HEK293T (cell line): ENCODE measurements around the gene ATPAF2.

ENCODE experiments used
- ARNT ChIP-seq: fragments of 450-650 bp; IDR thresholded peaks from 2 replicates; pipeline ENCODE4 v1.6.1; 2017; ENCODE audit warnings: mild to moderate bottlenecking
- BHLHE40 ChIP-seq: fragments of 450-650 bp; IDR thresholded peaks from 2 replicates; pipeline ENCODE4 v1.6.1; 2016; ENCODE audit warnings: mild to moderate bottlenecking, moderate library complexity, borderline replicate concordance
- ELF4 ChIP-seq: fragments of 450-650 bp; IDR thresholded peaks from 2 replicates; pipeline ENCODE4 v1.6.1; 2017; ENCODE audit warnings: antibody characterized with exemption
- FOXA1 ChIP-seq: fragments of 450-650 bp; IDR thresholded peaks from 2 replicates; pipeline ENCODE4 v1.6.1; 2016; ENCODE audit warnings: mild to moderate bottlenecking
- FOXK2 ChIP-seq: fragments of 450-650 bp; IDR thresholded peaks from 2 replicates; pipeline ENCODE4 v1.6.1; 2016; ENCODE audit warnings: mild to moderate bottlenecking
- FOXM1 ChIP-seq: fragments of 450-650 bp; IDR thresholded peaks from 2 replicates; pipeline ENCODE4 v1.6.1; 2017; ENCODE audit warnings: mild to moderate bottlenecking, borderline replicate concordance
- HDGF ChIP-seq: fragments of 450-650 bp; IDR thresholded peaks from 2 replicates; pipeline ENCODE4 v1.6.1; 2017; ENCODE audit warnings: antibody characterized with exemption, borderline replicate concordance
- L3MBTL2 ChIP-seq: fragments of 450-650 bp; conservative IDR thresholded peaks from 2 replicates; pipeline ENCODE4 v1.6.1; 2016; ENCODE audit warnings: mild to moderate bottlenecking
- LEF1 ChIP-seq: fragments of 450-650 bp; IDR thresholded peaks from 2 replicates; pipeline ENCODE4 v1.6.1; 2017; ENCODE audit warnings: mild to moderate bottlenecking, borderline replicate concordance
- PKNOX1 ChIP-seq: fragments of 450-650 bp; IDR thresholded peaks from 2 replicates; pipeline ENCODE4 v1.6.1; 2016
- SP1 ChIP-seq: fragments of 450-650 bp; IDR thresholded peaks from 2 replicates; pipeline ENCODE4 v1.6.1; 2017
- SUZ12 ChIP-seq: fragments of 450-650 bp; IDR thresholded peaks from 2 replicates; pipeline ENCODE4 v1.6.1; 2016; ENCODE audit warnings: mild to moderate bottlenecking
- TARDBP ChIP-seq: fragments of 450-650 bp; IDR thresholded peaks from 2 replicates; pipeline ENCODE4 v1.6.1; 2016

GRCh38 chr17:18042983-18043382 is 4.0 kb upstream of the ATPAF2 start:
- TF ChIP-seq SP1 (no peak), BHLHE40 (no peak), TARDBP (no peak), FOXM1 (no peak), ARNT (no peak), HDGF (no peak), L3MBTL2 (no peak), LEF1 (no peak), SUZ12 (no peak), FOXK2 (no peak), PKNOX1 (no peak), FOXA1 (no peak), ELF4 (no peak)
